Liver (tissue), 9 donors: ENCODE data around the gene PPM1G. TPM values are rescaled to one million over a fixed set of nuclear protein-coding genes. Genes with fewer than 3 reads are reported as not detected.

Experiments used
- DNase-seq: peaks from one replicate; pipeline ENCODE4 v3.0.0-alpha.2; 2017; ENCODE audit warnings: low spot score
- H3K27ac ChIP-seq, 2 donors: one replicate each; pipeline ENCODE4 v1.7.0; 2013; ENCODE audit warnings: inconsistent platforms in 2 of 2, low read length in 2 of 2, control low read depth in 1 of 2, low read depth in 1 of 2, mild to moderate bottlenecking in 1 of 2
- H3K27me3 ChIP-seq, 4 donors: one replicate each; pipeline versions ENCODE4 v1.6.1 to v1.7.0; 2013; ENCODE audit warnings: low read length in 3 of 4, inconsistent platforms in 1 of 4, mild to moderate bottlenecking in 1 of 4, moderate library complexity in 1 of 4; ENCODE audit not compliant: control insufficient read depth in 4 of 4, insufficient read depth in 4 of 4
- H3K36me3 ChIP-seq, 4 donors: one replicate each; pipeline versions ENCODE4 v1.6.1 to v1.7.0; 2013; ENCODE audit warnings: low read length in 3 of 4, mild to moderate bottlenecking in 3 of 4, low read depth in 1 of 4, moderate library complexity in 1 of 4; ENCODE audit not compliant: control insufficient read depth in 4 of 4, insufficient read depth in 3 of 4
- H3K4me1 ChIP-seq, 4 donors: one replicate each; pipeline versions ENCODE4 v1.6.1 to v1.7.0; 2013; ENCODE audit warnings: low read length in 3 of 4, mild to moderate bottlenecking in 3 of 4, moderate library complexity in 1 of 4; ENCODE audit not compliant: control insufficient read depth in 4 of 4, insufficient read depth in 4 of 4
- H3K4me3 ChIP-seq, 3 donors: one replicate each; pipeline versions ENCODE4 v1.6.1 to v1.7.0; 2013; ENCODE audit warnings: low read length in 3 of 3, control low read depth in 1 of 3, low read depth in 1 of 3, mild to moderate bottlenecking in 1 of 3
- H3K9ac ChIP-seq, 2 donors: one replicate each; pipeline ENCODE4 v1.7.0; 2013; ENCODE audit warnings: low read length in 2 of 2, mild to moderate bottlenecking in 2 of 2, moderate library complexity in 2 of 2, control low read depth in 1 of 2, low read depth in 1 of 2
- H3K9me3 ChIP-seq, 4 donors: one replicate each; pipeline versions ENCODE4 v1.6.1 to v1.7.0; 2013; ENCODE audit warnings: low read length in 3 of 4; ENCODE audit not compliant: control insufficient read depth in 4 of 4
- CTCF ChIP-seq: fragments of 150-350 bp; IDR thresholded peaks from 2 replicates; pipeline ENCODE4 v1.5.1; 2017; ENCODE audit warnings: improper control_type of control experiment, low read depth, low read length; ENCODE audit not compliant: missing input control
- EGR1 ChIP-seq, 2 donors: IDR thresholded peaks; 2 replicates each; pipeline ENCODE4 v1.6.1; 2016 to 2018; ENCODE audit warnings: antibody characterized with exemption in 2 of 2, low read depth in 2 of 2
- FOXA1 ChIP-seq: IDR thresholded peaks from 2 replicates; pipeline ENCODE4 v1.6.1; 2016; ENCODE audit warnings: antibody characterized with exemption
- FOXA2 ChIP-seq: IDR thresholded peaks from 2 replicates; pipeline ENCODE4 v1.6.1; 2016; ENCODE audit warnings: antibody characterized with exemption
- GABPA ChIP-seq, 2 donors: IDR thresholded peaks in 1 of 2; conservative IDR thresholded peaks in 1 of 2; 2 replicates each; pipeline ENCODE4 v1.6.1; 2016; ENCODE audit warnings: antibody characterized with exemption in 2 of 2, mild to moderate bottlenecking in 1 of 2, moderate library complexity in 1 of 2
- HNF4A ChIP-seq, 2 donors: conservative IDR thresholded peaks; 2 replicates each; pipeline ENCODE4 v1.6.1; 2016; ENCODE audit warnings: antibody characterized with exemption in 2 of 2, mild to moderate bottlenecking in 2 of 2
- HNF4G ChIP-seq: IDR thresholded peaks from 2 replicates; pipeline ENCODE4 v1.6.1; 2016; ENCODE audit warnings: antibody characterized with exemption
- JUND ChIP-seq, 2 donors: IDR thresholded peaks; 2 replicates each; pipeline ENCODE4 v1.6.1; 2016; ENCODE audit warnings: antibody characterized with exemption in 2 of 2
- NR2F2 ChIP-seq: IDR thresholded peaks from 2 replicates; pipeline ENCODE4 v1.6.1; 2016; ENCODE audit warnings: antibody characterized with exemption
- RAD21 ChIP-seq, 2 donors: IDR thresholded peaks; 2 replicates each; pipeline ENCODE4 v1.6.1; 2016; ENCODE audit warnings: antibody characterized with exemption in 2 of 2, mild to moderate bottlenecking in 2 of 2
- RXRA ChIP-seq, 2 donors: IDR thresholded peaks; 2 replicates each; pipeline ENCODE4 v1.6.1; 2017 to 2018; ENCODE audit warnings: antibody characterized with exemption in 2 of 2, mild to moderate bottlenecking in 1 of 2
- SP1 ChIP-seq: IDR thresholded peaks from 2 replicates; pipeline ENCODE4 v1.6.1; 2018; ENCODE audit warnings: antibody characterized with exemption, mild to moderate bottlenecking
- TAF1 ChIP-seq: conservative IDR thresholded peaks from 2 replicates; pipeline ENCODE4 v1.6.1; 2016; ENCODE audit warnings: antibody characterized with exemption, mild to moderate bottlenecking
- YY1 ChIP-seq: IDR thresholded peaks from 2 replicates; pipeline ENCODE4 v1.6.1; 2016; ENCODE audit warnings: antibody characterized with exemption, mild to moderate bottlenecking
- ZBTB33 ChIP-seq: IDR thresholded peaks from 2 replicates; pipeline ENCODE4 v1.6.1; 2016; ENCODE audit warnings: antibody characterized with exemption
- WGBS: extraction: QIAGEN DNeasy Blood & Tissue Kit; methylation state at CpG from one replicate; pipeline ENCODE4 v1.1.7; 2013; 5-methylcytosine and 5-hydroxymethylcytosine counted together
- polyA plus RNA-seq, 2 donors: library from polyadenylated mRNA; stranded (reverse) in 1 of 2; unstranded in 1 of 2; fragments of 200-250 nt in 1 of 2; fragments of >200 nt in 1 of 2; fragmentation: Nextera tagmentation in 1 of 2; extraction: Ambion mirVana in 1 of 2; gene quantifications; one replicate each; pipeline versions ENCODE4 v1.2.1 to v1.2.3, GENCODE V29; 2013 to 2015
- total RNA-seq, 2 donors: library from RNA; depleted of rRNA; stranded (reverse); fragments of >200 nt; gene quantifications; one replicate each; pipeline ENCODE4 v1.2.3, GENCODE V29; 2014
- TF ChIP-seq, protein P1 (sequence below): IDR thresholded peaks from 2 replicates; pipeline ENCODE4 v1.6.1; 2016; ENCODE audit warnings: antibody characterized with exemption
- TF ChIP-seq, protein P2 (sequence below): IDR thresholded peaks from 2 replicates; pipeline ENCODE4 v1.6.1; 2016; ENCODE audit warnings: antibody characterized with exemption, mild to moderate bottlenecking
- TF ChIP-seq, protein P3 (sequence below): IDR thresholded peaks from 2 replicates; pipeline ENCODE4 v1.6.1; 2016; ENCODE audit warnings: antibody characterized with exemption
- donor health status: healthy.
- donor health status: healthy.
- donor health status: healthy.
- donor health status: healthy.
- donor health status: healthy.

Gene PPM1G
- total and polyA plus RNA-seq, 4 donors, result 26.4 to 45.5 (median 33.1) TPM

DNA sequence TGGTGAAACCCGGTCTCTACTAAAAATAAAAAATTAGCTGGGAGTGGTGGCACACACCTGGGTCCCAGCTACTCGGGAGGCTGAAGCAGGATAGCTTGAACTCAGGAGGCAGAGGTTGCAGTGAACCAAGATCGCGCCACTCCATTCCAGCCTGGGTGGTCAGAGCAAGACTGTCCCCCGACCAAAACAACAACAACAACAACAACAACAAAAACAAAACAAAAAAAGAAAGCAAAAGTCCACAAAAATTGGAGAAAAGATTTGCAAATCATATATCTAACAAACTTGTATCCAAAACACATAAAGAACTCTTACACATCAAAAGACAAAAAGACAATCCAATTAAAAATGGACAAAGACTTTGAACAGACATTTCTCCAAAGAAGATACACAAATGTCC is 10.4 kb downstream of the PPM1G start:
- Histone ChIP-seq H3K9ac (no peak overlapping the region), H3K4me3 (no peak overlapping the region), H3K27ac (no peak overlapping the region), H3K36me3 (no peaks in the 10 kb centered on the region), H3K9me3 (no peaks in the 10 kb centered on the region), H3K4me1 (no peaks in the 10 kb centered on the region), H3K27me3 (no peaks in the 10 kb centered on the region)
- TF ChIP-seq, protein P1, sequence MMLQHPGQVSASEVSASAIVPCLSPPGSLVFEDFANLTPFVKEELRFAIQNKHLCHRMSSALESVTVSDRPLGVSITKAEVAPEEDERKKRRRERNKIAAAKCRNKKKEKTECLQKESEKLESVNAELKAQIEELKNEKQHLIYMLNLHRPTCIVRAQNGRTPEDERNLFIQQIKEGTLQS, result no peak
- TF ChIP-seq SP1 (no peak), HNF4G (no peak), JUND (IDR thresholded peaks at IDR 0.05) (no peak), FOXA2 (no peak), RXRA (IDR thresholded peaks at IDR 0.05) (no peak), HNF4A (conservative IDR thresholded peaks at IDR 0.05) (no peak), CTCF (no peak), ZBTB33 (no peak), YY1 (no peak), GABPA (IDR thresholded peaks at IDR 0.05 in 1 of 2, conservative IDR thresholded peaks at IDR 0.05 in 1 of 2) (no peak), EGR1 (IDR thresholded peaks at IDR 0.05; ENCODE audit: low read depth in 2 of 2) (no peak), RAD21 (IDR thresholded peaks at IDR 0.05) (no peak), NR2F2 (no peak), TAF1 (no peak), FOXA1 (no peak)
- TF ChIP-seq, protein P2, sequence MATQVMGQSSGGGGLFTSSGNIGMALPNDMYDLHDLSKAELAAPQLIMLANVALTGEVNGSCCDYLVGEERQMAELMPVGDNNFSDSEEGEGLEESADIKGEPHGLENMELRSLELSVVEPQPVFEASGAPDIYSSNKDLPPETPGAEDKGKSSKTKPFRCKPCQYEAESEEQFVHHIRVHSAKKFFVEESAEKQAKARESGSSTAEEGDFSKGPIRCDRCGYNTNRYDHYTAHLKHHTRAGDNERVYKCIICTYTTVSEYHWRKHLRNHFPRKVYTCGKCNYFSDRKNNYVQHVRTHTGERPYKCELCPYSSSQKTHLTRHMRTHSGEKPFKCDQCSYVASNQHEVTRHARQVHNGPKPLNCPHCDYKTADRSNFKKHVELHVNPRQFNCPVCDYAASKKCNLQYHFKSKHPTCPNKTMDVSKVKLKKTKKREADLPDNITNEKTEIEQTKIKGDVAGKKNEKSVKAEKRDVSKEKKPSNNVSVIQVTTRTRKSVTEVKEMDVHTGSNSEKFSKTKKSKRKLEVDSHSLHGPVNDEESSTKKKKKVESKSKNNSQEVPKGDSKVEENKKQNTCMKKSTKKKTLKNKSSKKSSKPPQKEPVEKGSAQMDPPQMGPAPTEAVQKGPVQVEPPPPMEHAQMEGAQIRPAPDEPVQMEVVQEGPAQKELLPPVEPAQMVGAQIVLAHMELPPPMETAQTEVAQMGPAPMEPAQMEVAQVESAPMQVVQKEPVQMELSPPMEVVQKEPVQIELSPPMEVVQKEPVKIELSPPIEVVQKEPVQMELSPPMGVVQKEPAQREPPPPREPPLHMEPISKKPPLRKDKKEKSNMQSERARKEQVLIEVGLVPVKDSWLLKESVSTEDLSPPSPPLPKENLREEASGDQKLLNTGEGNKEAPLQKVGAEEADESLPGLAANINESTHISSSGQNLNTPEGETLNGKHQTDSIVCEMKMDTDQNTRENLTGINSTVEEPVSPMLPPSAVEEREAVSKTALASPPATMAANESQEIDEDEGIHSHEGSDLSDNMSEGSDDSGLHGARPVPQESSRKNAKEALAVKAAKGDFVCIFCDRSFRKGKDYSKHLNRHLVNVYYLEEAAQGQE, result no peak
- TF ChIP-seq, protein P3, sequence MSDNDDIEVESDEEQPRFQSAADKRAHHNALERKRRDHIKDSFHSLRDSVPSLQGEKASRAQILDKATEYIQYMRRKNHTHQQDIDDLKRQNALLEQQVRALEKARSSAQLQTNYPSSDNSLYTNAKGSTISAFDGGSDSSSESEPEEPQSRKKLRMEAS, result no peak
- WGBS, result 98% methylated on average over 5 of the region's 5 CpGs
- no peak for DNase-seq

DNA sequence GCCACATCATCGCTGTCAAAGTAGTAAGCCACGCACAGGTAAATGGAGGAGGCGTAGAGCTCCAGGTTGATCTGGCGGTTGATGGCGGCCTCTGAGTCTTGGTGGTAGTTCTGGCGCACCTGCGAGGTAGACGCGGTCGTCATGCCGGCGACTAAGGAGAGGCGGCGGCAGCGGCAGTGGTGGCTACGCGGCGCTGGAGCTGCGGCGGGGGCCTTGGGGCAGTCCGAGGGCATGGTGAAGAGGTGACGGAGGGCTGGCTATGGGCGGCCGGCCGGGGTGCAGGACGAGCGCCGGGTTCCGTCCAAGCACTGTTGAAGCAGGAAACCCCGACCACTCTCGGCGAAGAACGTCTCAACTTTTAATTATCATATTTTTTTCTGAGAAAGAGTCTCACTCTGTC is 16.2 kb downstream of the PPM1G start:
- Histone ChIP-seq H3K36me3 (peaks cover 0 to 7% (median 2%) of the 10 kb centered on the region in 4 donors), H3K4me1 (no peaks in the 10 kb centered on the region), H3K27me3 (no peaks in the 10 kb centered on the region), H3K9ac (no peak overlapping the region), H3K9me3 (no peaks in the 10 kb centered on the region), H3K4me3 (no peak overlapping the region), H3K27ac (no peak overlapping the region)
- TF ChIP-seq RXRA (IDR thresholded peaks at IDR 0.05), result no peak
- TF ChIP-seq, protein P2, result no peak
- no peak for DNase-seq
- 98% methylated on average over 33 of the region's 33 CpGs for WGBS
